ENCODE measurements around the gene ALG5. TPM values are rescaled to one million over a fixed set of nuclear protein-coding genes. Genes with fewer than 3 reads are reported as not detected.

Gene ALG5
- total RNA-seq, 2 donors from 2014 or later: 21.8 to 21.9 TPM

- Histone ChIP-seq H3K27ac (ENCODE audit: low read depth, low read length) (no peak overlapping the region), H3K9ac (ENCODE audit: extremely low read depth, low read length, poor library complexity, severe bottlenecking) (no peak overlapping the region), H3K4me3 (ENCODE audit: low read length) (no peak overlapping the region), H3K27me3 (ENCODE audit: control insufficient read depth, insufficient read depth, low read length, poor library complexity, severe bottlenecking) (no peaks in the 10 kb centered on the region), H3K9me3 (ENCODE audit: control insufficient read depth, low read length) (no peaks in the 10 kb centered on the region), H3K36me3 (ENCODE audit: control insufficient read depth, insufficient read depth, low read length) (peaks cover 55% of the 10 kb centered on the region), H3K4me1 (ENCODE audit: control insufficient read depth, insufficient read depth, low read length) (no peaks in the 10 kb centered on the region)
- H3K4me3 Mint-ChIP-seq: no peak overlapping the region
- peak overlapping the region; percentile 27 for H3K27ac Mint-ChIP-seq
- DNase-seq: no peak
- peaks cover 17% of the 10 kb centered on the region for H3K36me3 Mint-ChIP-seq (ENCODE audit: low read depth)
- H3K4me1 Mint-ChIP-seq: no peaks in the 10 kb centered on the region
- 77 to 100% methylated on average over 1 of the region's 2 CpGs for WGBS, 2 experiments (ENCODE audit: insufficient coverage in 1 of 2, insufficient read length in 1 of 2)
- TF ChIP-seq CTCF (conservative IDR thresholded peaks at IDR 0.05): no peak
- no peaks in the 10 kb centered on the region for H3K27me3 Mint-ChIP-seq (ENCODE audit: insufficient read depth)
- no peaks in the 10 kb centered on the region for H3K9me3 Mint-ChIP-seq
Observed at GRCh38 chr13:36950920-36951319, 48.2 kb downstream of the ALG5 start.

- no peak overlapping the region for H3K4me3 ChIP-seq (ENCODE audit: low read length)
- Mint-ChIP-seq H3K36me3 (ENCODE audit: low read depth) (peaks cover 17% of the 10 kb centered on the region), H3K9me3 (no peaks in the 10 kb centered on the region), H3K4me3 (no peak overlapping the region), H3K27me3 (ENCODE audit: insufficient read depth) (no peaks in the 10 kb centered on the region), H3K4me1 (peaks cover 3% of the 10 kb centered on the region), H3K27ac (no peak overlapping the region)
- no peak for TF ChIP-seq CTCF (conservative IDR thresholded peaks at IDR 0.05)
- H3K27me3 ChIP-seq (ENCODE audit: control insufficient read depth, insufficient read depth, low read length, poor library complexity, severe bottlenecking): no peaks in the 10 kb centered on the region
- WGBS, 2 experiments (ENCODE audit: insufficient coverage in 1 of 2, insufficient read length in 1 of 2): 95 to 100% methylated on average over 4 of the region's 4 CpGs
- H3K4me1 ChIP-seq (ENCODE audit: control insufficient read depth, insufficient read depth, low read length): no peaks in the 10 kb centered on the region
- H3K36me3 ChIP-seq (ENCODE audit: control insufficient read depth, insufficient read depth, low read length): peaks cover 54% of the 10 kb centered on the region
- H3K27ac ChIP-seq (ENCODE audit: low read depth, low read length): no peak overlapping the region
- no peak for DNase-seq
- no peak overlapping the region for H3K9ac ChIP-seq (ENCODE audit: extremely low read depth, low read length, poor library complexity, severe bottlenecking)
- H3K9me3 ChIP-seq (ENCODE audit: control insufficient read depth, low read length): no peaks in the 10 kb centered on the region
Observed at GRCh38 chr13:36950330-36950729, 48.8 kb downstream of the ALG5 start.

GRCh38 chr13:36945078-36945477 is 54.1 kb downstream of the ALG5 start:
- H3K9me3 ChIP-seq (ENCODE audit: control insufficient read depth, low read length): no peaks in the 10 kb centered on the region
- DNase-seq: no peak
- TF ChIP-seq CTCF (conservative IDR thresholded peaks at IDR 0.05): no peak
- H3K9me3 Mint-ChIP-seq: peaks cover under 1% of the 10 kb centered on the region
- no peak overlapping the region for H3K27ac Mint-ChIP-seq
- H3K36me3 ChIP-seq (ENCODE audit: control insufficient read depth, insufficient read depth, low read length): peaks cover 15% of the 10 kb centered on the region
- H3K27ac ChIP-seq (ENCODE audit: low read depth, low read length): no peak overlapping the region
- H3K4me3 ChIP-seq (ENCODE audit: low read length): no peak overlapping the region
- peaks cover 8% of the 10 kb centered on the region for H3K36me3 Mint-ChIP-seq (ENCODE audit: low read depth)
- H3K4me1 ChIP-seq (ENCODE audit: control insufficient read depth, insufficient read depth, low read length): no peaks in the 10 kb centered on the region
- 87 to 92% methylated on average over 3 of the region's 3 CpGs for WGBS, 2 experiments (ENCODE audit: insufficient coverage in 1 of 2, insufficient read length in 1 of 2)
- peaks cover 7% of the 10 kb centered on the region for H3K4me1 Mint-ChIP-seq
- no peak overlapping the region for H3K9ac ChIP-seq (ENCODE audit: extremely low read depth, low read length, poor library complexity, severe bottlenecking)
- H3K27me3 ChIP-seq (ENCODE audit: control insufficient read depth, insufficient read depth, low read length, poor library complexity, severe bottlenecking): no peaks in the 10 kb centered on the region
- H3K4me3 Mint-ChIP-seq: no peak overlapping the region
- H3K27me3 Mint-ChIP-seq (ENCODE audit: insufficient read depth): no peaks in the 10 kb centered on the region

Data from endodermal cell (in vitro differentiated cells).